ENCODE measurements around the gene C3orf20. TPM values are rescaled to one million over a fixed set of nuclear protein-coding genes. Genes with fewer than 3 reads are reported as not detected.

C3orf20 gene
- total and polyA plus RNA-seq, 2 of the 13 experiments (the other 11 are each of a cell fraction or from before 2014, with no cell fraction given) = 0.03 to 0.04 TPM

GRCh38 chr3:14651440-14652251, 23.3 kb upstream of the C3orf20 start, which contains the start of gene CCDC174 (continued):
- no peak for TF ChIP-seq SP1 (IDR thresholded peaks at IDR 0.05)
- TF ChIP-seq SP1 (CRISPR knock-in tag; IDR thresholded peaks at IDR 0.05) = peak; percentile 66
- TF ChIP-seq, protein P1, sequence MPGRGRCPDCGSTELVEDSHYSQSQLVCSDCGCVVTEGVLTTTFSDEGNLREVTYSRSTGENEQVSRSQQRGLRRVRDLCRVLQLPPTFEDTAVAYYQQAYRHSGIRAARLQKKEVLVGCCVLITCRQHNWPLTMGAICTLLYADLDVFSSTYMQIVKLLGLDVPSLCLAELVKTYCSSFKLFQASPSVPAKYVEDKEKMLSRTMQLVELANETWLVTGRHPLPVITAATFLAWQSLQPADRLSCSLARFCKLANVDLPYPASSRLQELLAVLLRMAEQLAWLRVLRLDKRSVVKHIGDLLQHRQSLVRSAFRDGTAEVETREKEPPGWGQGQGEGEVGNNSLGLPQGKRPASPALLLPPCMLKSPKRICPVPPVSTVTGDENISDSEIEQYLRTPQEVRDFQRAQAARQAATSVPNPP (CRISPR knock-in tag; IDR thresholded peaks at IDR 0.05) = no peak
- TF ChIP-seq RBM39 (IDR thresholded peaks at IDR 0.05; ENCODE audit: low read depth, low read length, poor library complexity, severe bottlenecking) = no peak
- peak; percentile 85; the same call in 1 of the 2 replicates for TF ChIP-seq HOXD1 (CRISPR knock-in tag; IDR thresholded peaks at IDR 0.05)
- peak; percentile 85; the same call in 1 of the 2 replicates for TF ChIP-seq HDAC2 (CRISPR knock-in tag; IDR thresholded peaks at IDR 0.05)
- no peak for TF ChIP-seq DNMT3B (CRISPR knock-in tag; conservative IDR thresholded peaks at IDR 0.05)
- peak; percentile 42 for TF ChIP-seq PHF5A (CRISPR knock-in tag; IDR thresholded peaks at IDR 0.05; ENCODE audit: low read depth, unreplicated experiment)
- peak; percentile 97 for TF ChIP-seq GATAD1 (CRISPR knock-in tag; IDR thresholded peaks at IDR 0.05)
- TF ChIP-seq SP2 (CRISPR knock-in tag; IDR thresholded peaks at IDR 0.05) = no peak; the same call in 1 of the 2 replicates
- TF ChIP-seq NONO (IDR thresholded peaks at IDR 0.05) = no peak
- peak; percentile 94 for TF ChIP-seq NONO (CRISPR knock-in tag; conservative IDR thresholded peaks at IDR 0.05)
- peak; percentile 99 for TF ChIP-seq ZFX (CRISPR knock-in tag; IDR thresholded peaks at IDR 0.05; ENCODE audit: low read depth)
- no peak for TF ChIP-seq AGO1 (IDR thresholded peaks at IDR 0.05; ENCODE audit: low read depth, low read length, poor library complexity, severe bottlenecking)
- peak; percentile 72; the same call in 1 of the 2 replicates for TF ChIP-seq DNMT1 (CRISPR knock-in tag; IDR thresholded peaks at IDR 0.05)
- TF ChIP-seq PAF1 (CRISPR knock-in tag; IDR thresholded peaks at IDR 0.05) = no peak
- TF ChIP-seq ZMYM2 (CRISPR knock-in tag; IDR thresholded peaks at IDR 0.05) = no peak
- TF ChIP-seq, protein P2, sequence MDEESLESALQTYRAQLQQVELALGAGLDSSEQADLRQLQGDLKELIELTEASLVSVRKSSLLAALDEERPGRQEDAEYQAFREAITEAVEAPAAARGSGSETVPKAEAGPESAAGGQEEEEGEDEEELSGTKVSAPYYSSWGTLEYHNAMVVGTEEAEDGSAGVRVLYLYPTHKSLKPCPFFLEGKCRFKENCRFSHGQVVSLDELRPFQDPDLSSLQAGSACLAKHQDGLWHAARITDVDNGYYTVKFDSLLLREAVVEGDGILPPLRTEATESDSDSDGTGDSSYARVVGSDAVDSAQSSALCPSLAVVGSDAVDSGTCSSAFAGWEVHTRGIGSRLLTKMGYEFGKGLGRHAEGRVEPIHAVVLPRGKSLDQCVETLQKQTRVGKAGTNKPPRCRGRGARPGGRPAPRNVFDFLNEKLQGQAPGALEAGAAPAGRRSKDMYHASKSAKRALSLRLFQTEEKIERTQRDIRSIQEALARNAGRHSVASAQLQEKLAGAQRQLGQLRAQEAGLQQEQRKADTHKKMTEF (CRISPR knock-in tag; IDR thresholded peaks at IDR 0.05) = peak; percentile 78; the same call in 1 of the 2 replicates
- TF ChIP-seq, protein P3, sequence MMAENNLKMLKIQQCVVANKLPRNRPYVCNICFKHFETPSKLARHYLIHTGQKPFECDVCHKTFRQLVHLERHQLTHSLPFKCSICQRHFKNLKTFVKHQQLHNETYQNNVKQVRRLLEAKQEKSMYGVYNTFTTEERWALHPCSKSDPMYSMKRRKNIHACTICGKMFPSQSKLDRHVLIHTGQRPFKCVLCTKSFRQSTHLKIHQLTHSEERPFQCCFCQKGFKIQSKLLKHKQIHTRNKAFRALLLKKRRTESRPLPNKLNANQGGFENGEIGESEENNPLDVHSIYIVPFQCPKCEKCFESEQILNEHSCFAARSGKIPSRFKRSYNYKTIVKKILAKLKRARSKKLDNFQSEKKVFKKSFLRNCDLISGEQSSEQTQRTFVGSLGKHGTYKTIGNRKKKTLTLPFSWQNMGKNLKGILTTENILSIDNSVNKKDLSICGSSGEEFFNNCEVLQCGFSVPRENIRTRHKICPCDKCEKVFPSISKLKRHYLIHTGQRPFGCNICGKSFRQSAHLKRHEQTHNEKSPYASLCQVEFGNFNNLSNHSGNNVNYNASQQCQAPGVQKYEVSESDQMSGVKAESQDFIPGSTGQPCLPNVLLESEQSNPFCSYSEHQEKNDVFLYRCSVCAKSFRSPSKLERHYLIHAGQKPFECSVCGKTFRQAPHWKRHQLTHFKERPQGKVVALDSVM (CRISPR knock-in tag; IDR thresholded peaks at IDR 0.05) = no peak; the same call in 1 of the 2 replicates
- no peak for TF ChIP-seq ADNP (CRISPR knock-in tag; IDR thresholded peaks at IDR 0.05)
- TF ChIP-seq, protein P4, sequence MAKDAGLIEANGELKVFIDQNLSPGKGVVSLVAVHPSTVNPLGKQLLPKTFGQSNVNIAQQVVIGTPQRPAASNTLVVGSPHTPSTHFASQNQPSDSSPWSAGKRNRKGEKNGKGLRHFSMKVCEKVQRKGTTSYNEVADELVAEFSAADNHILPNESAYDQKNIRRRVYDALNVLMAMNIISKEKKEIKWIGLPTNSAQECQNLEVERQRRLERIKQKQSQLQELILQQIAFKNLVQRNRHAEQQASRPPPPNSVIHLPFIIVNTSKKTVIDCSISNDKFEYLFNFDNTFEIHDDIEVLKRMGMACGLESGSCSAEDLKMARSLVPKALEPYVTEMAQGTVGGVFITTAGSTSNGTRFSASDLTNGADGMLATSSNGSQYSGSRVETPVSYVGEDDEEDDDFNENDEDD (CRISPR knock-in tag; IDR thresholded peaks at IDR 0.05; ENCODE audit: borderline replicate concordance) = no peak
- no peak for TF ChIP-seq TBX3 (IDR thresholded peaks at IDR 0.05; ENCODE audit: borderline replicate concordance)
- no peak for TF ChIP-seq TMF1 (CRISPR knock-in tag; IDR thresholded peaks at IDR 0.05; ENCODE audit: low read depth)
- TF ChIP-seq ZBTB26 (CRISPR knock-in tag; IDR thresholded peaks at IDR 0.05; ENCODE audit: borderline replicate concordance) = no peak

Measured in HepG2 (cell line).